ENCODE measurements around the gene ALX1.

The ALX1 gene

GRCh38 chr12:85280984-85281630 lies 1.1 kb downstream of the ALX1 start:
- Histone ChIP-seq H3K36me3 (no peaks in the 10 kb centered on the region), H3K9me3 (peaks cover 0 to 7% (median 0%) of the 10 kb centered on the region in 3 donors), H3K27me3 (peaks cover 0 to 26% of the 10 kb centered on the region in 2 donors), H3K27ac (peak overlapping the region; percentile 31 to 58), H3K4me1 (peaks cover 0 to 19% (median 12%) of the 10 kb centered on the region in 4 donors), H3K4me3 (peak overlapping the region; percentile 51 to 65)
- no peak for TF ChIP-seq CTCF (IDR thresholded peaks at IDR 0.05)
- DNase-seq: no peak
- intact Hi-C loops (cut with DNase I; ENCODE audit: low total_unique reads): no loop called here

GRCh38 chr12:85281636-85282312 lies 1.8 kb downstream of the ALX1 start:
- Histone ChIP-seq H3K4me3 (no peak overlapping the region), H3K27ac (no peak overlapping the region), H3K27me3 (peaks cover 0 to 26% of the 10 kb centered on the region in 2 donors), H3K4me1 (peaks cover 0 to 19% (median 12%) of the 10 kb centered on the region in 4 donors), H3K9me3 (peaks cover 0 to 7% (median 0%) of the 10 kb centered on the region in 3 donors), H3K36me3 (no peaks in the 10 kb centered on the region)
- TF ChIP-seq CTCF (IDR thresholded peaks at IDR 0.05): no peak
- intact Hi-C loops (cut with DNase I; ENCODE audit: low total_unique reads): no loop called here
- DNase-seq: no peak

GRCh38 chr12:85283560-85283959 lies 3.5 kb downstream of the ALX1 start:
- H3K4me3 ChIP-seq: no peak overlapping the region
- H3K4me1 ChIP-seq: peaks cover 0 to 19% (median 12%) of the 10 kb centered on the region in 4 donors
- H3K36me3 ChIP-seq: no peaks in the 10 kb centered on the region
- H3K27ac ChIP-seq: no peak overlapping the region
- intact Hi-C loops (cut with DNase I; ENCODE audit: low total_unique reads): no loop called here
- DNase-seq: no peak
- no peak for TF ChIP-seq CTCF (IDR thresholded peaks at IDR 0.05)
- no peaks in the 10 kb centered on the region for H3K9me3 ChIP-seq
- H3K27me3 ChIP-seq: peaks cover 0 to 18% of the 10 kb centered on the region in 2 donors

GRCh38 chr12:85296362-85296761 lies 16.3 kb downstream of the ALX1 start:
- Histone ChIP-seq H3K4me3 (no peak overlapping the region), H3K4me1 (no peaks in the 10 kb centered on the region), H3K9me3 (no peaks in the 10 kb centered on the region), H3K36me3 (no peaks in the 10 kb centered on the region), H3K27ac (no peak overlapping the region), H3K27me3 (no peaks in the 10 kb centered on the region)
- intact Hi-C loops (cut with DNase I; ENCODE audit: low total_unique reads): no loop called here
- DNase-seq: no peak
- no peak for TF ChIP-seq CTCF (IDR thresholded peaks at IDR 0.05)

GRCh38 chr12:85299053-85299452 lies 19.0 kb downstream of the ALX1 start:
- intact Hi-C loops (cut with DNase I; ENCODE audit: low total_unique reads): no loop called here
- H3K36me3 ChIP-seq: no peaks in the 10 kb centered on the region
- no peaks in the 10 kb centered on the region for H3K27me3 ChIP-seq
- DNase-seq: no peak
- H3K4me1 ChIP-seq: no peaks in the 10 kb centered on the region
- no peak overlapping the region for H3K4me3 ChIP-seq
- H3K27ac ChIP-seq: no peak overlapping the region
- TF ChIP-seq CTCF (IDR thresholded peaks at IDR 0.05): no peak
- no peaks in the 10 kb centered on the region for H3K9me3 ChIP-seq

All from tibial artery (tissue), 4 donors.